Right atrium auricular region (tissue), 2 donors: ENCODE data around the gene ZSCAN25. TPM values are rescaled to one million over a fixed set of nuclear protein-coding genes. Genes with fewer than 3 reads are reported as not detected.
"Not testable (repeated sequence)": the region's sequence is repeated elsewhere in the genome, so short reads cannot be mapped to it uniquely, and the experiment has no call there.

ENCODE experiments used
- DNase-seq: peaks from one replicate; pipeline ENCODE4 v3.0.0-alpha.2; 2019; ENCODE audit warnings: low spot score
- H3K27ac ChIP-seq, 2 donors: fragments of 200-600 bp; sonication (generic); 1 replicate in 1 of 2; 2 replicates in 1 of 2; pipeline ENCODE4 v1.5.1; 2016 to 2019
- H3K27me3 ChIP-seq, 2 donors: fragments of 200-600 bp; sonication (generic); one replicate each; pipeline versions ENCODE4 v1.5.1 to v1.6.0; 2017 to 2019
- H3K36me3 ChIP-seq: fragments of 200-600 bp; sonication (generic); one replicate; pipeline ENCODE4 v1.5.1; 2016
- H3K4me1 ChIP-seq, 2 donors: fragments of 200-600 bp; sonication (generic); one replicate each; pipeline versions ENCODE4 v1.5.1 to v1.6.0; 2017 to 2019
- H3K4me3 ChIP-seq, 2 donors: fragments of 200-600 bp; sonication (generic); 1 replicate in 1 of 2; 2 replicates in 1 of 2; pipeline ENCODE4 v1.5.1; 2017 to 2019; ENCODE audit warnings: mild to moderate bottlenecking in 1 of 2, moderate library complexity in 1 of 2
- H3K9me3 ChIP-seq, 2 donors: fragments of 200-600 bp; sonication (generic); one replicate each; pipeline ENCODE4 v1.5.1; 2019
- CTCF ChIP-seq, 2 donors: fragments of 200-600 bp; sonication (generic); IDR thresholded peaks; one replicate each; pipeline ENCODE4 v1.5.1; 2019; ENCODE audit warnings: antibody characterized with exemption in 2 of 2
- total RNA-seq, 2 donors: library from RNA; depleted of rRNA; stranded (reverse); fragments of >200 nt; gene quantifications; one replicate each; pipeline ENCODE4 v1.1.0, GENCODE V29; 2016

ZSCAN25 gene
- total RNA-seq, 2 donors from 2014 or later: 6.0 to 6.1 TPM

- no peak for DNase-seq
- Histone ChIP-seq H3K4me3 (no peak overlapping the region), H3K36me3 (peaks cover 61% of the 10 kb centered on the region), H3K27ac (no peak overlapping the region), H3K27me3 (no peaks in the 10 kb centered on the region), H3K9me3 (no peaks in the 10 kb centered on the region), H3K4me1 (no peaks in the 10 kb centered on the region)
- TF ChIP-seq CTCF (IDR thresholded peaks at IDR 0.05): no peak
These were observed 12.9 kb downstream of the ZSCAN25 start for GRCh38 chr7:99629643-99630042.

GRCh38 chr7:99631295-99632109 is 14.8 kb downstream of the ZSCAN25 start:
- DNase-seq: no peak
- peaks cover 43% of the 10 kb centered on the region for H3K36me3 ChIP-seq
- no peak overlapping the region for H3K27ac ChIP-seq
- no peaks in the 10 kb centered on the region for H3K9me3 ChIP-seq
- no peaks in the 10 kb centered on the region for H3K4me1 ChIP-seq
- no peak overlapping the region for H3K4me3 ChIP-seq
- H3K27me3 ChIP-seq: no peaks in the 10 kb centered on the region
- TF ChIP-seq CTCF (IDR thresholded peaks at IDR 0.05): peak in 1 of 2 donors; percentile 41

DNA sequence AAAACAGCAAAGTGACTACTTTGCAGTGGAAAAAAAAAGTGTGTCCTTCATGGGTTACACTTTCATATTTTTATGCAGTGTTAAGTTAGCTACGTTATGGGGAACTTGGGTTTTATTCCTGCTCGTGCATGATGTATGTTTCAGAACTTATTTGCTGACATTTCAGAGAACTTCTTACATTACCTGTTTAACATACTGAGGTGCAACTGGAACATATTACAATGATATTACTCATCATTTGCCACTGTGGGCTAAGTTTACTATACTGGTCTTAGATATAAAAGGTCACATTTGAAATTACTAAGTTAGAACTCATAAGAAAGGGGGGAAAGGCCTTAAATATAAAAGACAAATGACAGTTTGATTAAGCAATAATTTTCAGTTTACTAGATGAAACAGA is 20.7 kb downstream of the ZSCAN25 start:
- not testable (repeated sequence) for H3K4me1 ChIP-seq, H3K36me3 ChIP-seq, H3K4me3 ChIP-seq, DNase-seq, H3K27me3 ChIP-seq, H3K9me3 ChIP-seq, H3K27ac ChIP-seq

DNA sequence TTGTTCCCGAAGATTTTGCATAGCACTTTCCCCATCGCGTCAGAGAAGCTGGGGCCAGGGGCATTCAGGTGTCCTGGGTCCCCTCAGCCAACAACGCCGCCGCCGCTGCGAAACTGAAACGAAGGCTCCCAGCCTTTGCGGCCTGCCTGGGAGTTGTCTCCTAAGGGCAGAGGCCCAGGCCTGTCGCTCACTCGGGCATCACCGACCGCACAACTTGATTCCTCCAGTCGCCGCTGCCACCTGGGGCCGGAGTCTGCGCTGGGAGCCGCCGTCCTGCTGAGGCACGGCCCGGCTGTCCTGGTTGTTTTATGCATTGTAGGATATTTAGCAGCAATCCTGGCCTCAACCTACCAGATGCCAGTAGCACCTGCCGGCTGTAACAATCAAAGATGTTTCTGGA is 22.0 kb downstream of the ZSCAN25 start:
- H3K27me3 ChIP-seq: no peaks in the 10 kb centered on the region
- no peak for DNase-seq
- no peak for TF ChIP-seq CTCF (IDR thresholded peaks at IDR 0.05)
- H3K4me3 ChIP-seq: no peak overlapping the region
- H3K9me3 ChIP-seq: no peaks in the 10 kb centered on the region
- H3K4me1 ChIP-seq: no peaks in the 10 kb centered on the region
- no peak overlapping the region for H3K27ac ChIP-seq
- no peaks in the 10 kb centered on the region for H3K36me3 ChIP-seq

GRCh38 chr7:99639267-99639666 is 22.5 kb downstream of the ZSCAN25 start:
- Histone ChIP-seq H3K36me3 (no peaks in the 10 kb centered on the region), H3K4me3 (no peak overlapping the region)
- no peak for TF ChIP-seq CTCF (IDR thresholded peaks at IDR 0.05)

GRCh38 chr7:99642027-99642426 is 25.3 kb downstream of the ZSCAN25 start:
- Histone ChIP-seq H3K9me3 (no peaks in the 10 kb centered on the region), H3K27ac (no peak overlapping the region), H3K4me3 (no peak overlapping the region), H3K36me3 (peaks cover 5% of the 10 kb centered on the region), H3K4me1 (no peaks in the 10 kb centered on the region), H3K27me3 (no peaks in the 10 kb centered on the region)
- no peak for TF ChIP-seq CTCF (IDR thresholded peaks at IDR 0.05)
- no peak for DNase-seq

More at GRCh38 chr7:99639267-99639666, 22.5 kb downstream of the ZSCAN25 start:
- H3K4me1 ChIP-seq: no peaks in the 10 kb centered on the region
- no peaks in the 10 kb centered on the region for H3K9me3 ChIP-seq
- DNase-seq: no peak
- no peaks in the 10 kb centered on the region for H3K27me3 ChIP-seq
- H3K27ac ChIP-seq: no peak overlapping the region
